NOMO-1 treated with dmso at 0.1 percent for 144 hours (cell line): ENCODE results near the gene SEMA3D.

Experiments used
- DNase-seq: peaks from one replicate; lab custom pipeline; 2025; ENCODE audit not compliant: unreplicated experiment; lab: John Stamatoyannopoulos, UW

Gene SEMA3D

GRCh38 chr7:85038466-85038865, 148.4 kb downstream of the SEMA3D start:
- no peak for DNase-seq

DNA sequence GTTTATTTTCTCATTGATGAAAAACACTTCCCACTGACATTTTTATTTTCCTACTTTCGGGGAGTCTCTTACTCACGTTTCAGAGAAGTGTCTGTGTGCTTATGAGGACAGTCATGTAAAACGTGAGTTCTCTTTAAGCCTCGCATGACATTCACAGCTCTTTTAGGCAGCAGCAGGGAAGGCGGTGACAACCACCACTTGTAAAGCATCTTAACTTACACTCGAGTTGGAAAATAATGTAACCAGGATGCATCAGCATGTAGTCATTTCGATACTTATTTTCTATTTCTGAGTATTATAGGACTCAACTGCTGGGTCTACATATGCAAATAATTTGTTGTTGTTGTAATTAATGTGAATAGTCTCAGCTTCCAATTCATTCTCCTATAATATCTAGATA, 153.6 kb downstream of the SEMA3D start:
- no peak for DNase-seq

DNA sequence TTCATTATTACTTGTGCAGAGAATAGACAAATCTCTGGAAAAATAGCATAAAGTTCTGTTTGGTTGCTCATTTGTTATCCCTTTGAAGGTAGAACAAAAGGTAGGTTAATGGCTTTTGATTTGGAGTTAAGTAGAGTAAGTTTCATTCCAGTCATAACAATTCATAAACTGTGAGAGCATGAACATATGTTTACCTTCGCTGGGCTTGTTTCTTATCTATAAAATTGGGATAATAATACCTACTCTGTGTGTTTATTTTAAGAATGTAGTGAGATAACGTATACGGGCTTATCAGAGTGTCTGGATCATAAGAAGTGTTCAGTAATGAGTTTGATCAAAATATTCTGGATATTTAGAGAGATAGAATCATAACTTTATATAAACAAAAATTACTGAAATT, 155.4 kb downstream of the SEMA3D start:
- DNase-seq = no peak

- no peak for DNase-seq
These were observed 156.0 kb downstream of the SEMA3D start for GRCh38 chr7:85030893-85031292.

- no peak for DNase-seq
These were observed 161.5 kb downstream of the SEMA3D start for GRCh38 chr7:85025312-85025756.

- DNase-seq = no peak
These were observed 162.9 kb downstream of the SEMA3D start for GRCh38 chr7:85023916-85024315.

DNA sequence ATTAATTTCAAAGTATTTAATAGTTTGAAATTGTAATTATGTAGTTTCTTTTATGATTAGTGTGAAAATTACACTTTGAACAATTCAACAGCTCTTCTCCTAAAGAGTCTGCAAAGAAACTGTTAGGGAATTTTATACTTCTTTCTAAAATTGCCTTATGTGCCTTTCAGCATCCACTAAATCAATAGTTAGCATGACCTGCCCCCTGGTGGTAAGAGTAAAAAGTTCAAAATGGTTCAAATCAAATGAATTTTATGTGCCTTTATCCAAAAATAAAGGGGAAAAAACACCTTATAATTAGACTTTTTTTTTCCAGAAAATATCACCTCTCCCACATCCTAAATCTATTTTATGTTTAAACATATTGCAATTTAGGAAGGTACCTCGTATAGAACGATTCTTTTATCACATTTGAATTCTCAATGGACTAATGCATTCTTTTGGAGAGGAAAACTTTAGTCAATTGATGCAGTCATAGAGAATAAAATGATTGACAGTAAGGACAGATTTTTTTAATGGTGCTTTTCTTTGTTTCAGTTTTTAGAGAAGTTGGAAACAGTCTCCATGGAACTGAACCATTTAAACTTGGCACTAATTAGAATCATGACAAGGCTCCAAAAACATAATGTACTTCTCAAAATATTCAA, 163.7 kb downstream of the SEMA3D start:
- no peak for DNase-seq

DNA sequence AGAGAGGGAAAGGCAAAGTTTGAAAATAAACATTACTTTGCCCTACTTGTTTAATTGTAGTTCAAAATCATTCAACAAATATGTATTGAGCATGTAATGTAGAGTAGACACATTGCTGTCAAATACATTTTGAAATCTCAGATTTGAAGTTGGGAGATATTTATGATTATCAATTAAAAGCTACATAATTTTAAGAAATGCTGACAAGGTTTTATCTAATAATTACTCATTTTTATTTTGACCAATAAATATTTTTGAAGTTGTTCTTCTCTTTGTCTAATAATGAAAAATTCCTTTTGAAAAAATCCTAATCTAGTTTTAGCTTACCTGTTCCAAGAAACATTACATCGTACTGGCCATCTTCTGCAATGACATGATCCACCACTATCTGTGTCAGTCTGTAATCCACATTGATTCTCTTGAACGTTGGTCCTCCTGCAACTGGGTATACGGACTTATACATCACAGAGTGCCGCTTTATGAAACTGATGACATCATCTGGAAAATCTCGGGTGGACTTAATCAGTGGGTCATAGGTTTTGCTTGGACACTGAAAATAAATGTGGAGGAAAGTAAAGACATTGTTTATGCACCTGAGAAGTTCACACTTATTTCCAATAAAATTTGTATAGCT, 164.7 kb downstream of the SEMA3D start:
- no peak for DNase-seq

GRCh38 chr7:85021101-85021704, 165.7 kb downstream of the SEMA3D start:
- no peak for DNase-seq

GRCh38 chr7:85019778-85020177, 167.1 kb downstream of the SEMA3D start:
- DNase-seq = no peak

GRCh38 chr7:85019176-85019575, 167.7 kb downstream of the SEMA3D start:
- DNase-seq = no peak

GRCh38 chr7:85018498-85018897, 168.4 kb downstream of the SEMA3D start:
- DNase-seq = no peak

- DNase-seq = no peak
These were observed 170.6 kb downstream of the SEMA3D start for GRCh38 chr7:85016286-85016685.

GRCh38 chr7:85014936-85015660, 171.8 kb downstream of the SEMA3D start:
- DNase-seq = no peak

DNA sequence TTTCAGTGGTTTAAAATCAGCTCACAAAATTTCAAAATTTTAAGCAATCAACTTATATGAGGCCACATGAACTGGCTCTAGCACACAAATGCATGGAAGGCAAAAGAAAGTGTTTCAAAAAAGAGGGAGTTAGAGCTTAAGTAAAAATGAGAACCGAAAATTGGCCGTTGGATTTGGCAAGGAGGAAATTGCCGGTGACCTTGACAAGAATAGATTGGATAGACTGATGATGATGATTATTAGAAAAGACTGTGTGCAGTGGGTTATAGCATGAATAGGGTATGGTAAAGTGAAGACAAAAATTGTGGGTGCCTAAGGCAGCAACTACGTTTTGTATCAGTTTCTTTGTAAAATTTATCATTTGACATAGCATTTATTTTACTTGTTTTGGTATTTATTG, 175.7 kb downstream of the SEMA3D start:
- peak; percentile 97 for DNase-seq

- DNase-seq = no peak
These were observed 176.6 kb downstream of the SEMA3D start for GRCh38 chr7:85010306-85010705.

DNA sequence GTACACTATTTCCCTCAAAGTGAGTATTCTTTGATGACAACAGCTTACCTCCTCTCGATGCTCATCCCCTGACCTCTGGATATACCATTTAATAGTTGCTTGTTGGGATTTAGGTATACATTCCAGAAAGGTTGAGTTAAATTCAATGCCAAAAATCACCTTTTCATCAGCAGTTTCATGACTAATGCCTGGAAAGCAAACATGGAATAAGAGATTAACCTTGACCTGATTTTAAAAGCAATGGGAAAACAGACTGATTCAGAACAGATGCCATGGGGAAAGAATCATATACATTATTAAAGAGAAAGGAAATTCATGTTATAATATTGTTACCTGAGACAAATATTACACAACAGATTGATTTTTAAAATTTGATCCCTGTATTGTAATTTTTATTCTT, 180.1 kb downstream of the SEMA3D start:
- no peak for DNase-seq

- DNase-seq = no peak
These were observed 182.5 kb downstream of the SEMA3D start for GRCh38 chr7:85004402-85004801.

GRCh38 chr7:85001495-85002345, 185.1 kb downstream of the SEMA3D start:
- DNase-seq = no peak

DNA sequence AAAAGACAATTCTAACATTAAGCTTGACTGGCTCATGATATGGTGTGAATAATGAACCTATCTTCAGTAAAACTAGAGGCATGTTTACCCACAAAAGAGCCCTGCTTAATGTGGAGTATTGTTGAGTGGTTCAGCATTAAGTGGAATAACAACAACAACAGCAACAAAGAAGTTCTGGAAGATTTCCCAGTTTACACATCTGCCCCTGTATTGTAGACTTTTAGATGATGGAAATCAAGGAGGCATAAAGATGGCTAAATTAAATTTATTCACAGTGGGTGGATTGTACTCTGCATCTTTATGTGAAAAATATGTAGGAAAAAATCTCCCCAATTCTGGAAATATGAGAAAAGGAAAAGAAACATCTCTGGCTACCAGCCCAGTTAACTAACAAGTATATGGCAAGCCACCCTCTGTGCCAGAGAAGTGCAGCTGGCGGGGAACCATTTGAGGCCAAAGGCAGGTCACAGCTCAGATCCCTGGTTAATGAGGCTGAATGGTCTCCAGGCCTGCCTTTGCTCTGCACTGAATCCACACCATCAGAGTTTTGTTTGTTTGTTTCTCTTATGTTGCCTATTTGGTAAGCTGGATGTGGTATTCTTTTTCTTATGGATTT, 186.0 kb downstream of the SEMA3D start:
- no peak for DNase-seq

DNA sequence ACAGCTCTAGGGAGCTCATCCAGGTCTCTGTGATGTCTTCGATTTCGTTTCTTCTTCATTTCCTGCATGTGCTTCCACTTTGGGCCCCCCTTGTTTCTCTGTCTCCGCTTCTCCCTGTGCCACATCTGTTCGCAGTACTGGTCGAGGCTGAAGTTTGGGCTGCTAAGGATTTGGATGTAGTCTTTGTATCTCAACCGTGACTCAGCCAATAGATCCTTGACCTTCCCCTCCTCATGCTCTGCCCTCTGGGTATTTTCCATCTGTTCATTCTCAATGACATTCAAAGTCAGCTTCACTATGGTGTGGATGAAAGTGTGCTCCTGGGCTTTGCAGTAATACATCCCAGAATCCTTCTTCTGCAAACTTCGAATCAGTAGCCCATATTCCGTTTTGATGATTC, 187.4 kb downstream of the SEMA3D start:
- DNase-seq = no peak
